H9 (cell line): ENCODE data around the gene TESPA1. TPM values are rescaled to one million over a fixed set of nuclear protein-coding genes. Genes with fewer than 3 reads are reported as not detected.

ENCODE experiments used
- DNase-seq: peaks from one replicate; pipeline ENCODE4 v3.0.0-alpha.2; 2017
- H2AFZ ChIP-seq: one replicate; pipeline ENCODE4 v1.6.1; 2013; ENCODE audit warnings: mild to moderate bottlenecking, low read length, control low read depth, moderate library complexity
- H2AK5ac ChIP-seq: 2 replicates; pipeline ENCODE4 v1.6.1; 2013; ENCODE audit warnings: low read length, control low read depth, mixed read lengths; ENCODE audit not compliant: insufficient read length
- H2BK120ac ChIP-seq: one replicate; pipeline ENCODE4 v1.6.1; 2013; ENCODE audit warnings: low read depth, mild to moderate bottlenecking, low read length, control low read depth, inconsistent platforms; ENCODE audit not compliant: poor library complexity, severe bottlenecking
- H2BK12ac ChIP-seq: 2 replicates; pipeline ENCODE4 v1.6.1; 2013; ENCODE audit warnings: low read length, control low read depth, mixed read lengths, low read depth; ENCODE audit not compliant: insufficient read length
- H2BK15ac ChIP-seq: 2 replicates; pipeline ENCODE4 v1.6.1; 2013; ENCODE audit warnings: low read depth, low read length, control low read depth
- H2BK20ac ChIP-seq: one replicate; pipeline ENCODE4 v1.6.1; 2013; ENCODE audit warnings: low read depth, mild to moderate bottlenecking, low read length, control low read depth, inconsistent platforms; ENCODE audit not compliant: poor library complexity, severe bottlenecking
- H2BK5ac ChIP-seq: 2 replicates; pipeline ENCODE4 v1.6.1; 2013; ENCODE audit warnings: low read length, control low read depth, mixed read lengths; ENCODE audit not compliant: insufficient read length
- H3K14ac ChIP-seq: 2 replicates; pipeline ENCODE4 v1.6.1; 2013; ENCODE audit warnings: low read length, control low read depth; ENCODE audit not compliant: insufficient read depth
- H3K18ac ChIP-seq: 2 replicates; pipeline ENCODE4 v1.6.1; 2013; ENCODE audit warnings: low read depth, mild to moderate bottlenecking, mixed read lengths, low read length, control low read depth; ENCODE audit not compliant: insufficient read length
- H3K23ac ChIP-seq: 2 replicates; pipeline ENCODE4 v1.6.1; 2013; ENCODE audit warnings: low read length, control low read depth, mixed read lengths, low read depth; ENCODE audit not compliant: insufficient read length
- H3K23me2 ChIP-seq: 2 replicates; pipeline ENCODE4 v1.6.1; 2013; ENCODE audit warnings: low read depth, mild to moderate bottlenecking, mixed read lengths, low read length, control low read depth; ENCODE audit not compliant: insufficient read length, poor library complexity, severe bottlenecking
- H3K27ac ChIP-seq: 2 replicates; pipeline ENCODE4 v1.5.1; 2013; ENCODE audit warnings: low read length, control low read depth, mixed read lengths, low read depth; ENCODE audit not compliant: insufficient read length
- H3K27me3 ChIP-seq: 2 replicates; pipeline ENCODE4 v1.6.1; 2013; ENCODE audit warnings: low read length, control low read depth, inconsistent platforms; ENCODE audit not compliant: insufficient read depth
- H3K4ac ChIP-seq: 2 replicates; pipeline ENCODE4 v1.6.1; 2013; ENCODE audit warnings: low read depth, mild to moderate bottlenecking, control low read depth, inconsistent platforms, low read length, moderate library complexity
- H3K4me1 ChIP-seq: 2 replicates; pipeline ENCODE4 v1.6.1; 2013; ENCODE audit warnings: low read length, control low read depth, inconsistent platforms; ENCODE audit not compliant: insufficient read depth
- H3K4me2 ChIP-seq: 2 replicates; pipeline ENCODE4 v1.6.1; 2013; ENCODE audit warnings: low read length, control low read depth, mixed read lengths; ENCODE audit not compliant: insufficient read length, insufficient read depth
- H3K56ac ChIP-seq: 2 replicates; pipeline ENCODE4 v1.6.1; 2013; ENCODE audit warnings: low read depth, mild to moderate bottlenecking, mixed read lengths, low read length, control low read depth; ENCODE audit not compliant: insufficient read length
- H3K79me1 ChIP-seq: 2 replicates; pipeline ENCODE4 v1.6.1; 2013; ENCODE audit warnings: low read depth, mild to moderate bottlenecking, moderate library complexity, low read length, control low read depth, inconsistent platforms; ENCODE audit not compliant: insufficient read depth, poor library complexity, severe bottlenecking
- H3K79me2 ChIP-seq: 2 replicates; pipeline ENCODE4 v1.6.1; 2013; ENCODE audit warnings: low read length, control low read depth, inconsistent platforms; ENCODE audit not compliant: insufficient read depth
- H3K9ac ChIP-seq: 2 replicates; pipeline ENCODE4 v1.6.1; 2013; ENCODE audit warnings: low read length, control low read depth, mixed read lengths; ENCODE audit not compliant: insufficient read length; ENCODE audit errors: extremely low read depth
- H3K9me3 ChIP-seq: one replicate; pipeline ENCODE4 v1.6.1; 2013; ENCODE audit warnings: low read depth, low read length, inconsistent platforms; ENCODE audit not compliant: control insufficient read depth
- H3T11ph ChIP-seq: one replicate; pipeline ENCODE4 v1.6.1; 2013; ENCODE audit warnings: mild to moderate bottlenecking, low read length, control low read depth, inconsistent platforms
- H4K20me1 ChIP-seq: one replicate; pipeline ENCODE4 v1.6.1; 2013; ENCODE audit not compliant: control insufficient read depth, insufficient read length, insufficient read depth
- H4K5ac ChIP-seq: 2 replicates; pipeline ENCODE4 v1.6.1; 2013; ENCODE audit warnings: low read depth, mild to moderate bottlenecking, mixed read lengths, low read length, control low read depth; ENCODE audit not compliant: insufficient read length
- H4K8ac ChIP-seq: replicated peaks from 2 replicates; pipeline ENCODE4 v1.6.1; 2013; ENCODE audit warnings: low read length, control low read depth, mixed read lengths, low read depth; ENCODE audit not compliant: insufficient read length
- H4K91ac ChIP-seq: 2 replicates; pipeline ENCODE4 v1.6.1; 2013; ENCODE audit warnings: low read depth, mild to moderate bottlenecking, moderate library complexity, mixed read lengths, low read length, control low read depth; ENCODE audit not compliant: insufficient read length
- H3K27ac Mint-ChIP-seq, 3 experiments: 2 replicates in 2 of 3; 3 replicates in 1 of 3; pipeline ENCODE4 v1.8.0; 2020 to 2021; ENCODE audit warnings: mixed read lengths in 3 of 3, mild to moderate bottlenecking in 1 of 3, moderate library complexity in 1 of 3
- H3K27me3 Mint-ChIP-seq: 2 replicates; pipeline ENCODE4 v1.8.0; 2021; ENCODE audit warnings: low read depth, mild to moderate bottlenecking, moderate library complexity, mixed read lengths
- H3K36me3 Mint-ChIP-seq, 3 experiments: 2 replicates in 2 of 3; 3 replicates in 1 of 3; pipeline ENCODE4 v1.8.0; 2020 to 2021; ENCODE audit warnings: low read depth in 3 of 3, mixed read lengths in 3 of 3; ENCODE audit not compliant: insufficient read depth in 1 of 3
- H3K4me1 Mint-ChIP-seq, 2 experiments: 2 replicates each; pipeline ENCODE4 v1.8.0; 2020; ENCODE audit warnings: mixed read lengths in 2 of 2
- H3K4me3 Mint-ChIP-seq, 2 experiments: 2 replicates in 1 of 2; 3 replicates in 1 of 2; pipeline ENCODE4 v1.8.0; 2020 to 2021; ENCODE audit warnings: mild to moderate bottlenecking in 2 of 2, mixed read lengths in 2 of 2, moderate library complexity in 1 of 2
- H3K9me3 Mint-ChIP-seq, 2 experiments: 2 replicates in 1 of 2; 3 replicates in 1 of 2; pipeline ENCODE4 v1.8.0; 2020; ENCODE audit warnings: mild to moderate bottlenecking in 2 of 2, mixed read lengths in 2 of 2, moderate library complexity in 1 of 2
- WGBS: extraction: QIAGEN DNeasy Blood & Tissue Kit; methylation state at CpG from one replicate; pipeline ENCODE4 v1.1.7; 2013; ENCODE audit warnings: missing lambda C conversion rate, low lambda C conversion rate, mixed read lengths; ENCODE audit not compliant: insufficient read length; ENCODE audit errors: extremely low coverage; 5-methylcytosine and 5-hydroxymethylcytosine counted together
- total RNA-seq: library from RNA; stranded (reverse); gene quantifications from 2 replicates; pipeline ENCODE4 v1.2.1, GENCODE V29; 2021
- TF ChIP-seq, protein P1 (sequence below): fragments of 200-600 bp; sonication (generic); conservative IDR thresholded peaks from 3 replicates; pipeline ENCODE4 v1.8.0; 2021; ENCODE audit warnings: antibody characterized with exemption, mild to moderate bottlenecking

The TESPA1 gene
- total RNA-seq, 1 experiment from 2014 or later = not detected

DNA sequence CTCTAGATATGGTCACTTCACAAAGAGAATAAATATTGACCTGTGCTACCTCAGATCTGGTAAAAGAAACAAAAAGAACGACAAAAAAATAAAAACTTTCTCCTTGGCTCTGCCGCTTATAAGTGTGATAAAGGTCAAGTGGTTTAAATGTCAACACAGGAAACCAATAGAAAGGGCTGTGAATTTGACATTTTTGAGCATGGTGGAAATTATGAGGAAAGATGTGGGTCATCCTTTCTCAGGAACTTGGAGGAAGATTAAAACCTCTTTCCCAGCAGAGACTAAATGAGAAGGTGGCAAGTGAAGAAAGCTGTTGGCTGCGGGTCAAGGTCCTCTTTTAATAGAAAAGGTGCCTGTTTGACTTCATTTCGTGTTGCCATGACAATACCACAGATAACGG is 28.2 kb downstream of the TESPA1 start:
- H2AFZ ChIP-seq = no peak overlapping the region

More for the DNA sequence above, 28.2 kb downstream of the TESPA1 start:
- no peak overlapping the region for H3K4me2 ChIP-seq
- H3K79me1 ChIP-seq = no peaks in the 10 kb centered on the region
- H3K56ac ChIP-seq = no peak overlapping the region
- no peaks in the 10 kb centered on the region for H3K4me1 ChIP-seq
- H3K4me1 Mint-ChIP-seq = peaks cover 19 to 21% of the 10 kb centered on the region in 2 experiments
- no peaks in the 10 kb centered on the region for H3K9me3 ChIP-seq
- DNase-seq = no peak
- no peak overlapping the region for H2BK12ac ChIP-seq
- no peak overlapping the region for H3K27ac Mint-ChIP-seq
- H3K36me3 Mint-ChIP-seq = no peaks in the 10 kb centered on the region
- H3T11ph ChIP-seq = no peak overlapping the region
- no peak overlapping the region for H4K8ac ChIP-seq
- H3K9ac ChIP-seq = no peak overlapping the region
- H3K23ac ChIP-seq = no peak overlapping the region
- no peak overlapping the region for H4K5ac ChIP-seq
- no peak overlapping the region for H3K4me3 Mint-ChIP-seq
- no peak overlapping the region for H2BK20ac ChIP-seq
- no peaks in the 10 kb centered on the region for H4K20me1 ChIP-seq
- no peaks in the 10 kb centered on the region for H3K23me2 ChIP-seq
- WGBS = no CpG with 5 or more reads among the region's 5 CpGs
- H3K27me3 Mint-ChIP-seq = no peaks in the 10 kb centered on the region; the same call in 1 of the 2 replicates
- no peak overlapping the region for H2BK120ac ChIP-seq
- no peaks in the 10 kb centered on the region for H3K27me3 ChIP-seq
- no peak overlapping the region for H4K91ac ChIP-seq
- H2AK5ac ChIP-seq = no peak overlapping the region
- H3K18ac ChIP-seq = no peak overlapping the region
- TF ChIP-seq, protein P1, sequence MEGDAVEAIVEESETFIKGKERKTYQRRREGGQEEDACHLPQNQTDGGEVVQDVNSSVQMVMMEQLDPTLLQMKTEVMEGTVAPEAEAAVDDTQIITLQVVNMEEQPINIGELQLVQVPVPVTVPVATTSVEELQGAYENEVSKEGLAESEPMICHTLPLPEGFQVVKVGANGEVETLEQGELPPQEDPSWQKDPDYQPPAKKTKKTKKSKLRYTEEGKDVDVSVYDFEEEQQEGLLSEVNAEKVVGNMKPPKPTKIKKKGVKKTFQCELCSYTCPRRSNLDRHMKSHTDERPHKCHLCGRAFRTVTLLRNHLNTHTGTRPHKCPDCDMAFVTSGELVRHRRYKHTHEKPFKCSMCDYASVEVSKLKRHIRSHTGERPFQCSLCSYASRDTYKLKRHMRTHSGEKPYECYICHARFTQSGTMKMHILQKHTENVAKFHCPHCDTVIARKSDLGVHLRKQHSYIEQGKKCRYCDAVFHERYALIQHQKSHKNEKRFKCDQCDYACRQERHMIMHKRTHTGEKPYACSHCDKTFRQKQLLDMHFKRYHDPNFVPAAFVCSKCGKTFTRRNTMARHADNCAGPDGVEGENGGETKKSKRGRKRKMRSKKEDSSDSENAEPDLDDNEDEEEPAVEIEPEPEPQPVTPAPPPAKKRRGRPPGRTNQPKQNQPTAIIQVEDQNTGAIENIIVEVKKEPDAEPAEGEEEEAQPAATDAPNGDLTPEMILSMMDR = no peak
- no peak overlapping the region for H3K4ac ChIP-seq
- no peak overlapping the region for H2BK5ac ChIP-seq
- H2BK15ac ChIP-seq = no peak overlapping the region
- no peak overlapping the region for H3K27ac ChIP-seq
- no peaks in the 10 kb centered on the region; a peak in 1 of 5 replicates for H3K9me3 Mint-ChIP-seq
- H3K79me2 ChIP-seq = no peaks in the 10 kb centered on the region
- H3K14ac ChIP-seq = no peak overlapping the region
